Memory B cell (primary cell): ENCODE measurements around the gene NFATC1.

Experiments
- ATAC-seq: fragments of 150-1000 bp; cut with Tn5 transposase; 2 replicates; pipeline ENCODE4 v1.10.0; 2021; ENCODE audit warnings: low read depth, mild to moderate bottlenecking, moderate library complexity
- DNase-seq, 2 donors: peaks; one replicate each; pipeline ENCODE4 v3.0.0; 2022; ENCODE audit warnings: low spot score in 2 of 2
- H3K27ac Mint-ChIP-seq: one replicate; pipeline ENCODE4 v1.8.0; 2022; ENCODE audit warnings: mild to moderate bottlenecking, moderate library complexity, mixed read lengths
- H3K27me3 Mint-ChIP-seq: one replicate; pipeline ENCODE4 v1.8.0; 2022; ENCODE audit warnings: mixed read lengths
- H3K36me3 Mint-ChIP-seq: one replicate; pipeline ENCODE4 v1.8.0; 2022; ENCODE audit warnings: mild to moderate bottlenecking, mixed read lengths
- H3K4me1 Mint-ChIP-seq: one replicate; pipeline ENCODE4 v1.8.0; 2022; ENCODE audit warnings: mixed read lengths
- H3K4me3 Mint-ChIP-seq: one replicate; pipeline ENCODE4 v1.8.0; 2022; ENCODE audit warnings: mild to moderate bottlenecking, moderate library complexity, mixed read lengths
- H3K9me3 Mint-ChIP-seq: one replicate; pipeline ENCODE4 v1.8.0; 2022; ENCODE audit warnings: mixed read lengths

The NFATC1 gene

GRCh38 chr18:79379931-79380815 lies 15.6 kb upstream of the NFATC1 start:
- ATAC-seq (no peak), DNase-seq (no peak)
- Mint-ChIP-seq H3K27ac (no peak overlapping the region), H3K4me3 (no peak overlapping the region), H3K4me1 (peaks cover 11% of the 10 kb centered on the region), H3K9me3 (no peaks in the 10 kb centered on the region), H3K27me3 (no peaks in the 10 kb centered on the region), H3K36me3 (peaks cover 8% of the 10 kb centered on the region)

- peaks cover 8% of the 10 kb centered on the region for H3K36me3 Mint-ChIP-seq
- ATAC-seq (peak; percentile 37), DNase-seq (peak in 1 of 2 donors; percentile 80)
- H3K27ac Mint-ChIP-seq: no peak overlapping the region
- H3K9me3 Mint-ChIP-seq: no peaks in the 10 kb centered on the region
- H3K4me1 Mint-ChIP-seq: peaks cover 12% of the 10 kb centered on the region
- H3K27me3 Mint-ChIP-seq: no peaks in the 10 kb centered on the region
- no peak overlapping the region for H3K4me3 Mint-ChIP-seq
Observed at GRCh38 chr18:79380816-79381806, 14.6 kb upstream of the NFATC1 start.

GRCh38 chr18:79381811-79382311 lies 13.9 kb upstream of the NFATC1 start:
- ATAC-seq (no peak), DNase-seq (no peak)
- H3K4me3 Mint-ChIP-seq: no peak overlapping the region
- no peaks in the 10 kb centered on the region for H3K9me3 Mint-ChIP-seq
- H3K4me1 Mint-ChIP-seq: peaks cover 15% of the 10 kb centered on the region
- no peaks in the 10 kb centered on the region for H3K27me3 Mint-ChIP-seq
- H3K27ac Mint-ChIP-seq: no peak overlapping the region
- H3K36me3 Mint-ChIP-seq: peaks cover 7% of the 10 kb centered on the region

- Mint-ChIP-seq H3K4me1 (peaks cover 18% of the 10 kb centered on the region), H3K36me3 (peaks cover 8% of the 10 kb centered on the region), H3K27ac (no peak overlapping the region), H3K9me3 (no peaks in the 10 kb centered on the region), H3K27me3 (no peaks in the 10 kb centered on the region), H3K4me3 (no peak overlapping the region)
- DNase-seq (no peak), ATAC-seq (no peak)
Observed at GRCh38 chr18:79382681-79383387, 12.9 kb upstream of the NFATC1 start.

- ATAC-seq (no peak), DNase-seq (no peak)
- H3K9me3 Mint-ChIP-seq: no peaks in the 10 kb centered on the region
- peaks cover under 1% of the 10 kb centered on the region for H3K27me3 Mint-ChIP-seq
- no peak overlapping the region for H3K27ac Mint-ChIP-seq
- peaks cover 20% of the 10 kb centered on the region for H3K4me1 Mint-ChIP-seq
- H3K36me3 Mint-ChIP-seq: peaks cover 5% of the 10 kb centered on the region
- no peak overlapping the region for H3K4me3 Mint-ChIP-seq
Observed at GRCh38 chr18:79383388-79384056, 12.2 kb upstream of the NFATC1 start.

GRCh38 chr18:79384151-79384807 lies 11.5 kb upstream of the NFATC1 start:
- Mint-ChIP-seq H3K36me3 (peaks cover 2% of the 10 kb centered on the region), H3K4me3 (no peak overlapping the region), H3K4me1 (peaks cover 17% of the 10 kb centered on the region), H3K9me3 (no peaks in the 10 kb centered on the region), H3K27ac (no peak overlapping the region), H3K27me3 (peaks cover 1% of the 10 kb centered on the region)
- ATAC-seq (no peak), DNase-seq (no peak)

GRCh38 chr18:79384834-79385233 lies 10.9 kb upstream of the NFATC1 start:
- ATAC-seq (no peak), DNase-seq (no peak)
- no peaks in the 10 kb centered on the region for H3K9me3 Mint-ChIP-seq
- no peak overlapping the region for H3K4me3 Mint-ChIP-seq
- peaks cover 2% of the 10 kb centered on the region for H3K36me3 Mint-ChIP-seq
- H3K27ac Mint-ChIP-seq: no peak overlapping the region
- peaks cover 1% of the 10 kb centered on the region for H3K27me3 Mint-ChIP-seq
- peaks cover 17% of the 10 kb centered on the region for H3K4me1 Mint-ChIP-seq

GRCh38 chr18:79385326-79385707 lies 10.4 kb upstream of the NFATC1 start:
- ATAC-seq (no peak), DNase-seq (no peak)
- Mint-ChIP-seq H3K27me3 (peaks cover 1% of the 10 kb centered on the region), H3K9me3 (no peaks in the 10 kb centered on the region), H3K4me1 (peaks cover 17% of the 10 kb centered on the region), H3K4me3 (no peak overlapping the region), H3K36me3 (peaks cover 2% of the 10 kb centered on the region), H3K27ac (no peak overlapping the region)

- ATAC-seq (no peak), DNase-seq (no peak)
- Mint-ChIP-seq H3K27me3 (peaks cover 1% of the 10 kb centered on the region), H3K9me3 (no peaks in the 10 kb centered on the region), H3K4me1 (peaks cover 17% of the 10 kb centered on the region), H3K4me3 (no peak overlapping the region), H3K36me3 (peaks cover 2% of the 10 kb centered on the region), H3K27ac (no peak overlapping the region)
Observed at GRCh38 chr18:79385708-79386341, 9.9 kb upstream of the NFATC1 start.

GRCh38 chr18:79386547-79386946 lies 9.2 kb upstream of the NFATC1 start:
- Mint-ChIP-seq H3K4me1 (peaks cover 15% of the 10 kb centered on the region), H3K27ac (no peak overlapping the region), H3K27me3 (peaks cover 1% of the 10 kb centered on the region), H3K36me3 (peaks cover 2% of the 10 kb centered on the region), H3K4me3 (no peak overlapping the region), H3K9me3 (no peaks in the 10 kb centered on the region)
- DNase-seq (no peak), ATAC-seq (no peak)

- peaks cover 17% of the 10 kb centered on the region for H3K4me1 Mint-ChIP-seq
- ATAC-seq (no peak), DNase-seq (no peak)
- H3K4me3 Mint-ChIP-seq: no peak overlapping the region
- no peak overlapping the region for H3K27ac Mint-ChIP-seq
- peaks cover 1% of the 10 kb centered on the region for H3K27me3 Mint-ChIP-seq
- H3K9me3 Mint-ChIP-seq: no peaks in the 10 kb centered on the region
- peaks cover 2% of the 10 kb centered on the region for H3K36me3 Mint-ChIP-seq
Observed at GRCh38 chr18:79387214-79387613, 8.5 kb upstream of the NFATC1 start.

- H3K36me3 Mint-ChIP-seq: peaks cover 2% of the 10 kb centered on the region
- H3K9me3 Mint-ChIP-seq: no peaks in the 10 kb centered on the region
- no peak overlapping the region for H3K4me3 Mint-ChIP-seq
- DNase-seq (no peak), ATAC-seq (no peak)
- peaks cover 21% of the 10 kb centered on the region for H3K4me1 Mint-ChIP-seq
- H3K27me3 Mint-ChIP-seq: peaks cover 1% of the 10 kb centered on the region
- no peak overlapping the region for H3K27ac Mint-ChIP-seq
Observed at GRCh38 chr18:79387615-79388014, 8.1 kb upstream of the NFATC1 start.
